ENCODE data around the gene GPS1. TPM values are rescaled to one million over a fixed set of nuclear protein-coding genes. Genes with fewer than 3 reads are reported as not detected.

GPS1 gene
- total and polyA plus RNA-seq, 9 of the 15 experiments (the other 6 are each of a cell fraction or from before 2014, with no cell fraction given) = 3.1 to 167 (median 69.9) TPM

- intact Hi-C loops (cut with micrococcal nuclease) = loop anchor here (5.0 kb wide), 1 partner anchor 48 kb away; the partner anchor contains the start of gene ASPSCR1
- no TSS peak for BruUV-seq (replicated peaks)
Measured at GRCh38 chr17:82024859-82025258, 26.8 kb upstream of the GPS1 start.

More at GRCh38 chr17:82024859-82025258, 26.8 kb upstream of the GPS1 start:
- Histone ChIP-seq H3K79me2 (ENCODE audit: control insufficient read depth, insufficient read depth, low read length) (peaks cover 36% of the 10 kb centered on the region), H3K4me3 (no peak overlapping the region), H3K9ac (ENCODE audit: insufficient read depth in 1 of 2, low read depth in 2 of 2, low read length in 2 of 2) (peak overlapping the region in 1 of 2 experiments; percentile 97; a peak in 2 of 4 replicates), H2AFZ (ENCODE audit: low read depth, low read length) (no peak overlapping the region), H3K36me3 (ENCODE audit: control insufficient read depth, insufficient read depth, low read length) (peaks cover 14% of the 10 kb centered on the region; the same call in 1 of the 3 replicates), H3K4me1 (replicated peaks in 1 of 2; ENCODE audit: control insufficient read depth in 2 of 2, insufficient read depth in 2 of 2, low read length in 2 of 2) (peaks cover 14 to 88% of the 10 kb centered on the region in 2 experiments), H4K20me1 (replicated peaks; ENCODE audit: control insufficient read depth, insufficient read depth, low read length) (peaks cover 17% of the 10 kb centered on the region), H3K9me1 (ENCODE audit: control insufficient read depth, insufficient read depth, low read length) (no peaks in the 10 kb centered on the region), H3K27ac (ENCODE audit: extremely low read depth, low read depth, low read length) (no peak overlapping the region), H3K4me2 (ENCODE audit: insufficient read depth, low read length) (no peak overlapping the region), H3K27me3 (ENCODE audit: control insufficient read depth in 2 of 2, insufficient read depth in 2 of 2, low read length in 2 of 2) (no peaks in the 10 kb centered on the region), H3K9me3 (replicated peaks; ENCODE audit: control insufficient read depth, insufficient read depth, low read depth, low read length) (no peaks in the 10 kb centered on the region)
- TF ChIP-seq CAMTA2 (CRISPR knock-in tag; conservative IDR thresholded peaks at IDR 0.05) (no peak), PYGO2 (tag; IDR thresholded peaks at IDR 0.05) (no peak), ATF3 (IDR thresholded peaks at IDR 0.05) (no peak), ATF3 (CRISPR knock-in tag; conservative IDR thresholded peaks at IDR 0.05) (no peak), SAP30 (IDR thresholded peaks at IDR 0.05; ENCODE audit: borderline replicate concordance, insufficient read depth, low read depth, low read length, poor library complexity, severe bottlenecking) (no peak), GTF2E2 (tag; IDR thresholded peaks at IDR 0.05) (no peak), HNRNPUL1 (IDR thresholded peaks at IDR 0.05; ENCODE audit: low read length) (no peak)
- TF ChIP-seq, protein P1, sequence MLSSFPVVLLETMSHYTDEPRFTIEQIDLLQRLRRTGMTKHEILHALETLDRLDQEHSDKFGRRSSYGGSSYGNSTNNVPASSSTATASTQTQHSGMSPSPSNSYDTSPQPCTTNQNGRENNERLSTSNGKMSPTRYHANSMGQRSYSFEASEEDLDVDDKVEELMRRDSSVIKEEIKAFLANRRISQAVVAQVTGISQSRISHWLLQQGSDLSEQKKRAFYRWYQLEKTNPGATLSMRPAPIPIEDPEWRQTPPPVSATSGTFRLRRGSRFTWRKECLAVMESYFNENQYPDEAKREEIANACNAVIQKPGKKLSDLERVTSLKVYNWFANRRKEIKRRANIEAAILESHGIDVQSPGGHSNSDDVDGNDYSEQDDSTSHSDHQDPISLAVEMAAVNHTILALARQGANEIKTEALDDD (IDR thresholded peaks at IDR 0.05) = no peak
- in situ Hi-C loops (cut with MboI) = no loop called here
- ATAC-seq (no peak), FAIRE-seq (no peak), DNase-seq (ENCODE audit: extremely low read depth in 1 of 4, low spot score in 3 of 4) (no peak)
- ChIA-PET CTCF (ENCODE audit: low intra/inter-chr PET ratio) (no interaction called here), POLR2A (no interaction called here)
- 98% methylated on average over 15 of the region's 17 CpGs for WGBS (ENCODE audit: insufficient coverage, low coverage, missing lambda C conversion rate)

Data from K562 (cell line).